PC-3 (cell line): ENCODE results near the gene OR2B3.

Source experiments
- CTCF ChIP-seq: fragments of 300-600 bp; sonication (generic); conservative IDR thresholded peaks from 2 replicates; pipeline ENCODE4 v1.5.1; 2017; ENCODE audit warnings: antibody characterized with exemption, low read depth, mild to moderate bottlenecking, low read length
- EZH2 ChIP-seq: fragments of 300-600 bp; sonication (generic); IDR thresholded peaks from one replicate; pipeline ENCODE4 v1.6.1; 2017; ENCODE audit warnings: antibody characterized with exemption, mild to moderate bottlenecking, low read length; ENCODE audit not compliant: unreplicated experiment

- no peak for TF ChIP-seq CTCF
- TF ChIP-seq EZH2 = no peak
Measured at GRCh38 chr6:29045075-29045474, 42.0 kb downstream of the OR2B3 start, which contains the start of gene OR2W1.
